Measurements from ENCODE around the gene NETO2. TPM values are rescaled to one million over a fixed set of nuclear protein-coding genes. Genes with fewer than 3 reads are reported as not detected.
"Not testable (repeated sequence)": the region's sequence is repeated elsewhere in the genome, so short reads cannot be mapped to it uniquely, and the experiment has no call there.

The NETO2 gene
- polyA plus RNA-seq, 1 experiment, result 14.4 TPM

DNA sequence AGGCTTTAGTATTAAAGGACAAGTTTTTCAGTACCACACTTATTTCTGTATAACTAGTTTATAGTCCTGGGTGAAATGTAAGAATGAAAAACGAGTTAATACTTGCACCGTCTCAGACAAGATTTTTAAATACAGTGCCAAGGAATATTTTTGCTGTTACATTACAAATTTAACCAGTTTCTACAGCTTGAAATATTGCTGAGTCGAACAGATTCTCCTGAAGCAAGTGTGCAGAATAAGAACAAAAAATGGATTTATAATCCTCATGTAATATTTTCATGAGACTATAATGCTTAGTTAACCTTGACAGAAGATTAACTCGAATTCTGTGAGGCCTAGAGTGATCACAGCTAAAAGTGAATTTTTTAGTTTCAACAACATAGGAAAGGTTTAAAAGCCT, 3.1 kb downstream of the NETO2 start:
- DNase-seq (ENCODE audit: low read depth), result no peak
- ChIA-PET CTCF (interaction anchor here (1.1 to 6.1 kb wide), 6 partner anchors 914 to 1490 kb away, joined by 3 to 69 read pairs (median 12); partner anchors contain the start of gene ABCC12), POLR2A (no interaction called here)
- Histone ChIP-seq H3K27me3 (ENCODE audit: control insufficient read depth, insufficient read depth, low read length) (no peaks in the 10 kb centered on the region), H3K4me3 (ENCODE audit: low read depth, low read length) (no peak overlapping the region), H3K36me3 (ENCODE audit: control insufficient read depth, insufficient read depth, low read length) (no peaks in the 10 kb centered on the region)
- TF ChIP-seq, protein P1, sequence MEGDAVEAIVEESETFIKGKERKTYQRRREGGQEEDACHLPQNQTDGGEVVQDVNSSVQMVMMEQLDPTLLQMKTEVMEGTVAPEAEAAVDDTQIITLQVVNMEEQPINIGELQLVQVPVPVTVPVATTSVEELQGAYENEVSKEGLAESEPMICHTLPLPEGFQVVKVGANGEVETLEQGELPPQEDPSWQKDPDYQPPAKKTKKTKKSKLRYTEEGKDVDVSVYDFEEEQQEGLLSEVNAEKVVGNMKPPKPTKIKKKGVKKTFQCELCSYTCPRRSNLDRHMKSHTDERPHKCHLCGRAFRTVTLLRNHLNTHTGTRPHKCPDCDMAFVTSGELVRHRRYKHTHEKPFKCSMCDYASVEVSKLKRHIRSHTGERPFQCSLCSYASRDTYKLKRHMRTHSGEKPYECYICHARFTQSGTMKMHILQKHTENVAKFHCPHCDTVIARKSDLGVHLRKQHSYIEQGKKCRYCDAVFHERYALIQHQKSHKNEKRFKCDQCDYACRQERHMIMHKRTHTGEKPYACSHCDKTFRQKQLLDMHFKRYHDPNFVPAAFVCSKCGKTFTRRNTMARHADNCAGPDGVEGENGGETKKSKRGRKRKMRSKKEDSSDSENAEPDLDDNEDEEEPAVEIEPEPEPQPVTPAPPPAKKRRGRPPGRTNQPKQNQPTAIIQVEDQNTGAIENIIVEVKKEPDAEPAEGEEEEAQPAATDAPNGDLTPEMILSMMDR (IDR thresholded peaks at IDR 0.05; ENCODE audit: insufficient read depth, low read depth, low read length), result no peak

DNA sequence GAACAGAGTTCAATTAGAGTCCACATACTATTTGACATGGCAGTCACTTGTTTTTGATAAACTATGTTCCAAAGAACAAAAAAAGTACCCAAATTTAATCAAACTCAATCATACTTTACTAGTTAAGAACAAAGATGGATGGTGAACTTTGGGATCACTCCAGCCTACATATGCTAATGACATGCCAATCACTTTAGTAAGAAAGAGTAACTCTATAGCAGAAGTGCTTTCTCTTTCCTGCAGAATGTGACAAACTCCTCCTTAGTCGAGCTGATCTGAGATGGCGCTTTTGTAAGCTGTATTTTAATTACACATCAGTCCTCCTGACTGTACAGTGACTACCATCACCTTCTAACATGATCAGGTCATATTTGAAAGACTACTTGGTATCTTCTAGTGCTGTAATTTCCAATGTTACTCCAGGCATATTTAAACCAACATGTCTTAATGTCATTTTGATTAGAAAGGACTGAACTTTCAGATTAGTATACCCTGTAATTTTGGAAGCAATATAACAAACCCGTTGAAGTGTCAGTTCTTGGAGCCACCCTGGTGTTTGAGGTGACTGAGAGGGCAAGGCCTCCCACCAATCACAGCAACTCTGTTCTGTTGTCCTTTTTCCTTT, 4.1 kb downstream of the NETO2 start:
- TF ChIP-seq, protein P1 (IDR thresholded peaks at IDR 0.05; ENCODE audit: insufficient read depth, low read depth, low read length), result no peak
- DNase-seq (ENCODE audit: low read depth), result no peak
- POLR2A ChIA-PET, result no interaction called here

DNA sequence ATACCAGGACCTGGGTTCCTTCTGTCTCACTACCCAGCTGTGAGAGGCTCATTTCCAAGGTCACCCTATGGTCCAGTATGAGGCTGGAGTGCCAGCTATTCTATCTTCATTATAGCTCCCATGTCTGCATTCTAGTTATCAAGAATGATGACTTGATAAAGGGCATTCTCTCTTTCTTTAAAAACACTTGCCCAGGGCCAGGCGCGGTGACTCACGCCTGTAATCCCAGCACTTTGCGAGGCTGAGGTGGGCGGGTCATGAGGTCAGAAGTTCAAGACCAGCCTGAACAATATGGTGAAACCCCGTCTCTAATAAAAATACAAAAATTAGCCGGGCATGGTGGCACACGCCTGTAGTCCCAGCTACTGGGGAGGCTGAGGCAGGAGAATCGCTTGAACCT, 5.8 kb downstream of the NETO2 start:
- CTCF ChIA-PET, result interaction anchor here (0.9 to 1.3 kb wide), 4 partner anchors 52 to 1493 kb away, joined by 4 to 6 read pairs (median 4); no protein-coding TSS in a partner anchor
- H3K27me3 ChIP-seq (ENCODE audit: control insufficient read depth, insufficient read depth, low read length); H3K4me3 ChIP-seq (ENCODE audit: low read depth, low read length); POLR2A ChIA-PET; DNase-seq (ENCODE audit: low read depth); H3K36me3 ChIP-seq (ENCODE audit: control insufficient read depth, insufficient read depth, low read length): not testable (repeated sequence)

More for the DNA sequence above, 4.1 kb downstream of the NETO2 start:
- no peaks in the 10 kb centered on the region for H3K27me3 ChIP-seq (ENCODE audit: control insufficient read depth, insufficient read depth, low read length)
- H3K36me3 ChIP-seq (ENCODE audit: control insufficient read depth, insufficient read depth, low read length), result no peaks in the 10 kb centered on the region
- no peak overlapping the region for H3K4me3 ChIP-seq (ENCODE audit: low read depth, low read length)
- CTCF ChIA-PET, result interaction anchor here (0.6 to 1.3 kb wide), 4 partner anchors 16 to 1025 kb away, joined by 3 read pairs; no protein-coding TSS in a partner anchor

DNA sequence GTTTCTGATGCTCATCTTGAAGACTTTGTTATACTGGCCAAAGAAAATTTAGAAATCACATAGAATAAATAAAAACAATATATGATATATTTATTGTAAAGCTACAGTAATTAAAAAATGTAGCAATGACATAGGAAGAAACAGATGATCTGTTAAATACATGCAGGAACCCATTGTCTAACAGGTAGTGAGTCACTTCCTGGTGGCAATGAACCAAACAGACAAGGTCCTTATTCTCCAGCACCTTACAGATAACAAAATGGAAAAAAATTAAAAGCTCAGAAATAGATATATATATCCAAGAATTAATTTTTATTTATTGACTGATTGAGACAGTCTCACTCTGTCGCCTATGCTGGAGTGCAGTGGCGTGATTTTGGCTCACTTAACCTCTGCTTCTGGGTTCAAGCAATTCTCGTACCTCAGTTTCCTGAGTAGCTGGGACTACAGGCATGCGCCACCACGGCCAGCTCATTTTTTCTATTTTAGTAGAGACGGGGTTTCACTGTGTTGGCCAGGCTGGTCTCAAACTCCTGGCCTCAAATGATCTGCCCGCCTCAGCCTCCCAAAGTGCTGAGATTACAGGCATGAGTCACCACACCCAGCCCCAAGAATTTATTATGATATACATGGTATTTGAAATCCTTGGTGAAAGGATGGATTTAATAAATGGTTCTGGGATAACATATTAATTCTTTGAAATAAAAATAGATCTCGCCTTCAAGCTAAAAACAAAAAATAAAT, 7.5 kb downstream of the NETO2 start:
- POLR2A ChIA-PET, result no interaction called here
- H3K36me3 ChIP-seq (ENCODE audit: control insufficient read depth, insufficient read depth, low read length), result no peaks in the 10 kb centered on the region
- CTCF ChIA-PET, result interaction anchor here (1.3 kb wide), 1 partner anchor 9 kb away, joined by 3 read pairs; no protein-coding TSS in a partner anchor
- DNase-seq (ENCODE audit: low read depth), result no peak
- TF ChIP-seq, protein P1 (IDR thresholded peaks at IDR 0.05; ENCODE audit: insufficient read depth, low read depth, low read length), result no peak
- H3K4me3 ChIP-seq (ENCODE audit: low read depth, low read length), result no peak overlapping the region
- H3K27me3 ChIP-seq (ENCODE audit: control insufficient read depth, insufficient read depth, low read length), result no peaks in the 10 kb centered on the region

DNA sequence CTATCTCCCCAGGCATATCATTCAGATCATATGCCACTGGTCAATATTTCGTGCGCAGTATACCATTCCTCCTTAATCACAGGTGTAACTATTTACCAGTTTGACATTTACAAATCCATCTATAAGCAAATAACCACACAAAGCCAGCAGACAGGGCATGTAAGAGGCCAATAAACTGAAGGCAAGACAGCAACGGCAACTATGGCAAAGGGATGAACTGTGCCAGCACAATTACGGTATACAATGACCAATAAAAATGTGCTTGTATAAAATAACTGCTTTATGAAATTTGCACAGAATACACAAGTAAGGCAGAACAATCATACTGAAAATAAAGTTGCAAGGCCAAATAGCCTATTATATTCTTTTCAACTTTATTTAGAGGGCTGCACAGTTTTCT, 9.2 kb downstream of the NETO2 start:
- ChIA-PET POLR2A (no interaction called here), CTCF (no interaction called here)
- Histone ChIP-seq H3K4me3 (ENCODE audit: low read depth, low read length) (no peak overlapping the region), H3K36me3 (ENCODE audit: control insufficient read depth, insufficient read depth, low read length) (no peaks in the 10 kb centered on the region), H3K27me3 (ENCODE audit: control insufficient read depth, insufficient read depth, low read length) (no peaks in the 10 kb centered on the region)
- no peak for DNase-seq (ENCODE audit: low read depth)
- TF ChIP-seq, protein P1 (IDR thresholded peaks at IDR 0.05; ENCODE audit: insufficient read depth, low read depth, low read length), result no peak

All from BJ (cell line).